HCT116 (cell line): Measurements from ENCODE around the gene AGGF1. TPM values are rescaled to one million over a fixed set of nuclear protein-coding genes. Genes with fewer than 3 reads are reported as not detected.

ENCODE experiments used
- total RNA-seq: library from RNA; stranded (reverse); gene quantifications from one replicate; pipeline ENCODE4 v1.2.1, GENCODE V29; 2021; ENCODE audit not compliant: unreplicated experiment

The AGGF1 gene
- total RNA-seq, 1 experiment from 2014 or later, result 22.2 TPM

Other genes with a start within 250 kb of the AGGF1 start
- 119 TPM for gene F2RL1, start 211.4 kb upstream of the AGGF1 start, total RNA-seq
- not detected for gene S100Z, start 180.4 kb upstream of the AGGF1 start, total RNA-seq
- not detected for gene CRHBP, start 77.4 kb upstream of the AGGF1 start, total RNA-seq
- gene ZBED3, start 56.9 kb downstream of the AGGF1 start, total RNA-seq, result 12.7 TPM
- gene PDE8B, start 180.3 kb downstream of the AGGF1 start, total RNA-seq, result 0.17 TPM